ENCODE measurements around the gene CHRNA3. TPM values are rescaled to one million over a fixed set of nuclear protein-coding genes. Genes with fewer than 3 reads are reported as not detected.
A peak's percentile ranks its signal among the peaks of the same experiment; 100 is the strongest.

CHRNA3 gene
- polyA plus RNA-seq, 1 of the 3 experiments (the other 2 are of a cell fraction): 2.3 TPM

DNA sequence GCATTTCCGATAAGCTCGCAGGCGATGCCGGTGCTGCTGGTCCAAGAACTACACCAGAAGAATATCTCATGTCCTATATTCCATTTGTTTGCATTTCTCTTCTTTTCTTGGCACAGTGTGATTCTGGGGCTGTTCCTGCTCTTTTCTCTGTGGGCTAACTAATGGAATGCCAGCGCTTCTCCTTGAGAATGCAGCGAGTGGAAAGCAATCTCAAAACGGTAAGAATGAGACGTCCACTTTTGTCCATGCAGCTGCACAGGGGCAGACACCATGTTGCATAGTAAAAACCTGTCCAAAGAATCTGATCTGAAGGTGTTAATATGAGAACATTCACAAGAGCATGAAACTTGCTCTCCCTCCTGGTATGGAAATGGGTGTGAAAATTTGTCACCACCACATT, 6.6 kb upstream of the CHRNA3 start (continued):
- no peak for TF ChIP-seq RFX5 (IDR thresholded peaks at IDR 0.05; ENCODE audit: low read length)
- no peak for TF ChIP-seq EZH2phosphoT487 (IDR thresholded peaks at IDR 0.05; ENCODE audit: borderline replicate concordance, low read depth)
- TF ChIP-seq NFIC (IDR thresholded peaks at IDR 0.05; ENCODE audit: borderline replicate concordance): no peak
- no peak for TF ChIP-seq CTCF (IDR thresholded peaks at IDR 0.05)
- no peak for TF ChIP-seq GABPA (IDR thresholded peaks at IDR 0.05; ENCODE audit: low read depth)
- TF ChIP-seq TEAD4 (IDR thresholded peaks at IDR 0.05; ENCODE audit: borderline replicate concordance, insufficient read depth): no peak
- TF ChIP-seq ELF1 (IDR thresholded peaks at IDR 0.05): no peak

DNA sequence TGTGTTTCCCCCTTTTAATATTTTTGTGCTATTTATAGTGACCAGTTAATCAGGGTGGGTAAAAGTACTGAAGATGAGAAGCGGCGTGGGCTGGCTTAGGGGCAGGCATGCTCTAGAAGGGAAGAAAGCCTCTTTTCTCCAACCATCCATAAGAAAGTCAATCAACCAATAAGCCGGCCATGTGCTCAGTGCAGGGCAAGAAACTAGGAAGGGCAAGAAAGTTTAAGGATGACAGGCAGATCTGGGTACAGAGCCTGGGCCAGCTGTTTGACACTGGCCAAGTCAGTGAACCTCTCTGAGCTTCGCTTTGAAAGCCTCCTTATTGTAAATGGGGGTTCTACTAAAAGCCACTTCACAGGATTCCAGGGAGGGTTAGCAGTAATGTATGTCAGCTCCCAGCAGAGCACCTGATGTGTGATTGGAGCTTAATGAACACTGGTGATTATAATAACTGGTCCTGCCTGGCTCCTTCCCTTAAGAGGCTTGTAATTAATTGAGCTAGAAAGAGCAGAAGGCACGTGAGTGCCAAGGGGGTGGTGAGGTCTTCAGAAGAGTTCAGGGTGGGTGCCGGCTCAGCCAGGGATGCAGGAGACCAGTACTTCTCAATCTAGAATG, 5.7 kb upstream of the CHRNA3 start:
- Histone ChIP-seq H2AFZ (ENCODE audit: low read depth) (no peak overlapping the region), H3K36me3 (replicated peaks in 1 of 2; ENCODE audit: control insufficient read depth in 1 of 2, insufficient read depth in 2 of 2, low read length in 1 of 2) (no peaks in the 10 kb centered on the region), H4K20me1 (ENCODE audit: insufficient read depth) (0 out of 2 replicates have a peak, but pooled peaks cover 6% of the 10 kb centered on the region), H3K4me1 (ENCODE audit: control insufficient read depth in 1 of 2, insufficient read depth in 2 of 2, low read depth in 1 of 2, low read length in 1 of 2) (peaks cover 0 to 40% of the 10 kb centered on the region in 2 experiments; a peak in 1 of 4 replicates), H3K9ac (no peak overlapping the region), H3K27ac (ENCODE audit: low read depth in 2 of 2, low read length in 1 of 2) (peak overlapping the region in 1 of 2 experiments; percentile 90; a peak in 2 of 4 replicates), H3K4me2 (no peak overlapping the region), H3F3A (replicated peaks; ENCODE audit: insufficient read depth) (no peaks in the 10 kb centered on the region), H3K79me2 (ENCODE audit: insufficient read depth) (no peaks in the 10 kb centered on the region), H3K4me3 (ENCODE audit: low read depth in 2 of 2, low read length in 1 of 2) (no peak overlapping the region), H3K27me3 (ENCODE audit: insufficient read depth) (peaks cover 45% of the 10 kb centered on the region), H3K9me3 (no peaks in the 10 kb centered on the region), H3K9me2 (no peaks in the 10 kb centered on the region)
- POLR2A ChIA-PET: interaction anchor here (1.0 to 1.6 kb wide), 3 partner anchors 9 to 13 kb away, joined by 4 to 6 read pairs (median 5); no protein-coding TSS in a partner anchor
- CTCF ChIA-PET: interaction anchor here (0.7 to 2.9 kb wide), 5 partner anchors 9 to 234 kb away, joined by 3 to 12 read pairs (median 3); no protein-coding TSS in a partner anchor
- TF ChIP-seq RAD21 (IDR thresholded peaks at IDR 0.05; ENCODE audit: low read length): no peak
- no peak for TF ChIP-seq ELF1 (IDR thresholded peaks at IDR 0.05)
- no peak for TF ChIP-seq FOSL2 (IDR thresholded peaks at IDR 0.05; ENCODE audit: borderline replicate concordance, low read depth)
- no peak for TF ChIP-seq CTCF (IDR thresholded peaks at IDR 0.05)
- TF ChIP-seq NRF1 (IDR thresholded peaks at IDR 0.05; ENCODE audit: low read depth, low read length): no peak
- 70% methylated on average over 6 of the region's 6 CpGs for WGBS (ENCODE audit: low lambda C conversion rate)
- DNase-seq: no peak
